H1 (cell line): ENCODE data around the gene COL5A3.

Source experiments
- CTCF ChIP-seq, 3 experiments: IDR thresholded peaks; 1 replicate in 2 of 3; 2 replicates in 1 of 3; pipeline versions ENCODE4 v1.5.1 to v1.6.1; 2011; ENCODE audit warnings: low read length in 3 of 3, mild to moderate bottlenecking in 3 of 3, inconsistent platforms in 2 of 3, low read depth in 1 of 3, moderate library complexity in 1 of 3; ENCODE audit not compliant: insufficient read depth in 1 of 3; ENCODE audit errors: control extremely low read depth in 1 of 3
- POLR2A ChIP-seq, 2 experiments: IDR thresholded peaks; 1 replicate in 1 of 2; 2 replicates in 1 of 2; pipeline ENCODE4 v1.6.1; 2011; ENCODE audit warnings: low read depth in 2 of 2, low read length in 2 of 2, mild to moderate bottlenecking in 2 of 2; ENCODE audit errors: control extremely low read depth in 1 of 2
- POLR2AphosphoS5 ChIP-seq: IDR thresholded peaks from 2 replicates; pipeline ENCODE4 v1.6.1; 2011; ENCODE audit warnings: low read depth, low read length
- RAD21 ChIP-seq, 2 experiments: IDR thresholded peaks in 1 of 2; conservative IDR thresholded peaks in 1 of 2; 2 replicates each; pipeline ENCODE4 v1.6.1; 2011; ENCODE audit warnings: low read depth in 2 of 2, low read length in 2 of 2, improper control_type of control experiment in 1 of 2, inconsistent platforms in 1 of 2, mild to moderate bottlenecking in 1 of 2, moderate library complexity in 1 of 2

- TF ChIP-seq CTCF (IDR thresholded peaks at IDR 0.05; ENCODE audit: control extremely low read depth in 1 of 3, insufficient read depth in 1 of 3, low read depth in 1 of 3, low read length in 3 of 3) (no peak), RAD21 (IDR thresholded peaks at IDR 0.05 in 1 of 2, conservative IDR thresholded peaks at IDR 0.05 in 1 of 2; ENCODE audit: low read depth in 2 of 2, low read length in 2 of 2) (no peak), POLR2A (IDR thresholded peaks at IDR 0.05; ENCODE audit: control extremely low read depth in 1 of 2, low read depth in 2 of 2, low read length in 2 of 2) (no peak), POLR2AphosphoS5 (no peak)
Measured at GRCh38 chr19:10004617-10005016, 5.7 kb downstream of the COL5A3 start.
